T-helper 22 cell (primary cell): ENCODE data around the gene SLC25A11.

Experiments
- DNase-seq: peaks from one replicate; pipeline ENCODE4 v3.0.0-alpha.2; 2020; ENCODE audit warnings: low read depth

Gene SLC25A11

GRCh38 chr17:4966844-4967538 lies 27.1 kb upstream of the SLC25A11 start:
- peak; percentile 96 for DNase-seq

DNA sequence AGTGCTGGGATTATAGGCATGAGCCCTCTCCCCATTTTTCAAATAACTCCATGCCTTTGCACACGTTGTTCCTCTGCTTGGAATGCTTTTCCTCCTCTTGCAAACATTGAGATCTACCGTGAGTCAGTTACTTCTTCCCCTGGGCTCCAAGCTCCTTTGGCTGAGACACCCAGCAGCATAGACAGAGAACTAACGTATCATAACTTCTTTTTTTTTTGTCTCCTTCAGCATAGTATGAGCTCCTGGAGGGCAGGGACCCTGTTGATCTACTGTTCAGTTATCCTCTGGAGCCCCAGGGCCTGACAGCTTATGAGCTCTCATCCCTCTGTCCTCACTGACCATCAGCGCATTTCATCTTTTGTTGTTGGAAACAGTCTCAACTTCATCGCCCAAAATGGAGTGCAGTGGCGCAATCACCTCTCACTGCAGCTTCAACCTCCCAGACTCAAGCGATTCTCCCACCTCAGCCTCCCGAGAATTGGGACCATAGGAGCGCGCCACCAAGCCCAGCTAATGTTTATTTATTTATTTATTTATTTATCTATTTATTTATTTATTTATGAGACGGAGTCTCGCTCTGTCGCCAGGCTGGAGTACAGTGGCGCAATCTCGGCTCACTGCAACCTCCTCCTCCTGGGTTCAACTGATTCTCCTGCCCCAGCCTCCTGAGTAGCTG lies 25.6 kb upstream of the SLC25A11 start:
- DNase-seq = no peak

- no peak for DNase-seq
Measured at GRCh38 chr17:4960279-4960922, 20.6 kb upstream of the SLC25A11 start.

- DNase-seq = no peak
Measured at GRCh38 chr17:4959261-4959965, 19.6 kb upstream of the SLC25A11 start.

- no peak for DNase-seq
Measured at GRCh38 chr17:4958102-4958501, 18.3 kb upstream of the SLC25A11 start.

DNA sequence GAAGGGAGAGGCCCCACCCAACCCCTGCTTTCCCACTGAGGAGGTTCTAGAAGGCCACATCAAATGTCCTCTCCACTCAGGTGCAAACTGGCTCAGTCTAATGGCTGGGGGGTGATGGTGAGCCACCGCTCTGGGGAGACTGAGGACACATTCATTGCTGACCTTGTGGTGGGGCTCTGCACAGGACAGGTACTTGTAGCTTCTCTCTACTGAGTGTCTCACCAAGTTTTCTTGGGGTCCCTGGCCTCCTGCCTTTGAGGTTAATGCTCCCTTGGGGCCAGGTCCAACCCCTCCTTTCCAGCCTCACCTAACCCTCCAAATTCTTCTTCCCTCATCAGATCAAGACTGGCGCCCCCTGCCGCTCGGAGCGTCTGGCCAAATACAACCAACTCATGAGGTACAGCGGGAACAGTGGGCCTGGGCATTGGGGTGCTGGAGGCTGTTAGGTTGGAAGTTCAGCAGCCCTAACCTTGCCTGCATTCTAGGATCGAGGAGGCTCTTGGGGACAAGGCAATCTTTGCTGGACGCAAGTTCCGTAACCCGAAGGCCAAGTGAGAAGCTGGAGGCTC lies 16.7 kb upstream of the SLC25A11 start:
- DNase-seq = no peak

- no peak for DNase-seq
Measured at GRCh38 chr17:4955091-4955490, 15.2 kb upstream of the SLC25A11 start.

- DNase-seq = no peak
Measured at GRCh38 chr17:4953451-4953961, 13.7 kb upstream of the SLC25A11 start.

GRCh38 chr17:4951486-4951885 lies 11.6 kb upstream of the SLC25A11 start:
- no peak for DNase-seq

GRCh38 chr17:4950746-4951204 lies 10.9 kb upstream of the SLC25A11 start, which contains the start of gene ENO3:
Gene ENO3 (plus strand): TSS chr17:4951119. CDS start chr17:4951830, 711 bp downstream.
- DNase-seq = no peak

DNA sequence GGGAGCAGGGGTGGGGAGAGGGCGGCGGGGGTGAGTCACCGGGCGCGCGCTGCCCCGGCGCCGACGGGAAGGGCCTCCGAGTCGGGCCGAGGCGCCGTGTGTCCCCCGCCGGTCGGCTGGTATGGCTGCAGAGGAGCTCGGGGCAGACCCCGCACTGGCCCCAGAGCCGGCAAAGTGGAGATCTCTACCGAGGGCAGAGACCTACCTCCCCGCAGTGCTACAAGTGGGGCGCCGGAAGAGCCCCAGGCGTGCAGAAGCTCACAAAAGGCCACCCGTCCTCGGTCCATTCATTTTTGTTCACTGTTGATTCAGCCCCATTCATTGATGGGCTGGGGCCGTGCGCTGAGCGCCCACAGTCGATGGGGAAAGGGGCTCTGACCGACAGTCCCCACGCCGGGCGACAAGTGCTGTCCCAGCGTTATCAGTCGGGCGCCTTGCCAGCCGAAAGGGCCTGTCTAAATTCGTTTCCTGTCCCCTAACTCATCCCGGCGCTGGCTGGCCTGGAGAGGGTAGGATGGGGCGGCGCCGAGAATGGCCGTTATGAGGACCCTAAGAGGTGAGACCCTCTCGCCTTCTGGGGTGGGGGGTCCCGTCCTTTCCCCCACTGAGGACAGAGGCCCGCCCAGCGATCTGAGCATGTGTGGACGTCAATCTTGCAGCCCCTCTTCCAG lies 10.4 kb upstream of the SLC25A11 start:
- no peak for DNase-seq

DNA sequence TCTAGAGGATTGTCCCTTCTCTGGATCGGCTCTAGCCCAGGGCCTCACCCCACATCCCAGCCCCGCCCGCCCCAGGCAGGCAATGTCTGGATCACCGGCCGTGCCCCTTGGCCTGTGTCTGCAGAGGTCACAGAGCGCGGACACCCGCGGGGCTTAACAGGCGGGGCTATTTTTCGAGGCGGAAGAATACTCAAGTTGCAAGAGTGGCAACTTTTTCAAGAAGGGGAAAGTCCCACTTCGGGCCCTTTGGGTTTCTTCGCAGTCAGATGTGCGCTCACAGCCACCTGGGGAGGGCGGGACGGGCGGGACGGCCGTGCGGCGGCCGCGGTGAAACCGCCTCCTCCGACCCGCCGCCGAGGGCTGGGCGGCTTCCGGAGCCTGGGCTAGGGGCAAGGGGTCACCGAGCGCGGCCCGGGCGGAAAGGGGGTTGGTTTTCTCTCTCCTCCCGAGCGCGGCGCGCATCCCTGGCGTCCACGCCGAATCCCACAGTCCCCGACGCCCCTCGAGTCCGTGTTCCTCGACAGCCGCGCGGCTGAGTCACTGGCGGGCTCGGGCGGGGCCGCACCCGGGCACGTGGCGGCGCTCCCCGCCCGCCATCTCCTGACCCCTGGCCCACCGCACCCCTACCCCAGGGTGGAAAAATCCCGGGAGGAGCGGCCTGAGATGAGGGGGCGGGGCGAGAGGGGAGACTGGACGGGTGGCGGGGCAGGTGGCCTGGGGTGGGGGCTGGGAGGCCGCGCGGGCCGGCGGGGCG lies 9.7 kb upstream of the SLC25A11 start:
- peak; percentile 68 for DNase-seq

DNA sequence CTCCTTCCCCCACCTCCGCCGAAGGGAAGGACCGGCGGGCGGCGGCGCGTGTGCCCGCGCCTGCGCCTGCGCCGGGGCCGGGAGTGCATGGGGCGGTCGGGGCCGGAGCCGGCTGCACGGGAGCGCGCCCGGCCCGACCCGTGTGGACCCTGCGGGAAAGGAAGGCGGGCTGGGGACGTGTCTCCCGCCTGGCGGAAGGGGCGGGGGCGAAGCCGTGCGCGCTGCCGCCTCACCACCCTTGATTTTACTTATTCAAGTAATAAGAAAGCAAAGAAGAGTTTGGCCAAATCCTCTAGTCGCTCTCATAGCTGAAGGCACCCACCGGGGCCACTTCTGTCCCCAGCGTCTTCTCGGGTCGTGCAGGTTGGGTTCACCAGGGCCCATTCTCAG lies 9.1 kb upstream of the SLC25A11 start:
- DNase-seq = peak; percentile 56

- peak; percentile 83 for DNase-seq
Measured at GRCh38 chr17:4948166-4948930, 8.5 kb upstream of the SLC25A11 start, which contains the start of gene PFN1. Gene PFN1 (minus strand): TSS chr17:4948530. CDS start chr17:4948394, 136 bp downstream.

GRCh38 chr17:4947411-4948165 lies 7.7 kb upstream of the SLC25A11 start:
- peak; percentile 47 for DNase-seq

DNA sequence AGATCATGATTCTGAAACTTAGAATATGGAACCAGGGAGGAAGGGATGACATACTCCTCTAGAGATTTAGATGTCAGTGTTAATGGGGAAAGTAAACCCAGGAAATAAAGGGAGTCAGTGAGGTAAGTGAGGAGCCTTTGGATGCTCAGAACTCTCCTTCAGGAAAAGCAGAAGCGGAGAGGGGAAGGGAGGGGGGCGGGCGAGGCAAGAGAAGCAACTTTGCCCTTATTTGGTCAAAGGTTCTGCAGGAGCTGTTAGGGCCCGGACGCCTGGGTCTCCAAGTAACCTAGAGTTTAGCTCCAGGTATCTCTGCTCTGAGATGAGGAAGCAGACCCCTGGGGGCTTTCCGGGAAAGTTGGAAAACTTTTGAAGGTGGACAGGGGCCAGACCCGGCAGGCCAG lies 7.2 kb upstream of the SLC25A11 start:
- no peak for DNase-seq

DNA sequence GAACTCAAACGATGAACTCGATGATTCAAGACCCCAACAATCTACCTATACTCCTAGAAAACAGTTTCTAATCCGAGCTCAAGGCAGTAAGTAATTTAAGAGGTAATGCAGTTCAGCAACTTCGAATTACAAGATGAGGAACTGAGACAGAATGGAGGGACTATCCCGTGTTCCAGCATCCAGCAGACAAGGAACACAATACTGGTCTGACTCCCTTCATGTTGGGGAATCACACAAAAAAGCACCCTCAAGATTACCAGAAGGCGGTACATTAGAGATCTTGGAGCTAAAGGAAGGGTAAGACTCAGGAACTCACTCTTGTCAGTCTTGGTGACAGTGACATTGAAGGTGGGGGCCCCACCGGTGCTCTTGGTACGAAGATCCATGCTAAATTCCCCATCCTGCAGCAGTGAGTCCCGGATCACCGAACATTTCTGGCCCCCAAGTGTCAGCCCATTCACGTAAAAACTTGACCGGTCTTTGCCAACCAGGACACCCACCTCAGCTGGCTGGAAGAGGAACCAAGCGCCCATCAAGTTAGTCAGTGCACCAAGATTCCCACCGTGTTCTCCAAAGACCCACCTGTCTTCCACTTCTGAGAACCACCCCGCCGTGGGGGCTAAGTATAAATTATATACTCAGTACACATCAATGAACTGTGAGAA lies 6.6 kb upstream of the SLC25A11 start:
- DNase-seq = no peak

DNA sequence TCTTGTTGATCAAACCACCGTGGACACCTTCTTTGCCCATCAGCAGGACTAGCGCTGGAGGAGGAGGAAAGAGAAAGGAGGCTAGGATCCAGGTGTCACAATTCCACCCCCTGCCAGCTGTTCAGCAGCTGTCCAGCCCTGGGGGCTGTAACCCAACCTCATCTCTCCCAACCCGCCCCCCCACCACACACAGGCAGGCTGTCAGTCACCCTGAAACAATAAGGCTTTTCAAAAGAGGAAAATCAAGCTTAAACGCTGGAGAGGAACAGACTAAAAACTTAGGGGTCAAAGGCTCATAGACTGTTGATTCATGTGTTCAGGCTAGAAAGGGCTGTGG lies 6.1 kb upstream of the SLC25A11 start:
- no peak for DNase-seq
